ENCODE data around the gene PHLDA1.

Gene PHLDA1

DNA sequence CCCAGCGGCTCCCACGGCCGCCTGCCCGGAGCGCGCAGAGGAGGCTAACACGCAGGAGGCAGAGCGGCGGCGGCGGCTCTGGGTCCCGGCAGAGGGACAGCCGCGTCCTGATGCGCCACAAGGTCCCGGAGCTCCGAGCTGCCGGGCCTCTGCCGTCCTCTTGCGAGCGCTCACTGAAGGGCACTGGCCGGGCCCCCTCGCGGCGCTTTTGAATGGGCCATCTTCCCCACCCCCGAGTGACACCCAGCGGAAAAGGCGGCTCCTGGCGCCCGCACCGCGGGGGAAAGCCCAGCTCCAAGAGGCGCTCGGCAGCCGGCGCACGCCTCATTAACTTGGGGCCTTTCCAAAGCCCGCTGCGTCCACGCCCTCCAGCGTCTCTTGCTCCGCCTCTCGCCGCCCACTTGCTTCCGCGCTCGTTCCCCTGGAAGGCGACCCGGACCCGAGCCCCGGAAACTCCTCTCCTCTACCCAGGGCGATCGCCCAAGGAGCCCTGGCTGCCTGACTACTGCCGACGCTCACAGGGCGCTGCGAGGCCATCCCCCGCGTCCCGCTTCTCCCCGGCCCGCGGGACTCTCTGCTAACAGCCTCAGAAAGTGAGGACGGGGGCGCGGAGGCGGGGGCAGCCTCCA is at the start of gene PHLDA1:
Gene PHLDA1, minus strand, starts transcription at position 363 of the 629 bp plus-strand sequence.
- peak; percentile 89 for DNase-seq (ENCODE audit: low read depth)

DNA sequence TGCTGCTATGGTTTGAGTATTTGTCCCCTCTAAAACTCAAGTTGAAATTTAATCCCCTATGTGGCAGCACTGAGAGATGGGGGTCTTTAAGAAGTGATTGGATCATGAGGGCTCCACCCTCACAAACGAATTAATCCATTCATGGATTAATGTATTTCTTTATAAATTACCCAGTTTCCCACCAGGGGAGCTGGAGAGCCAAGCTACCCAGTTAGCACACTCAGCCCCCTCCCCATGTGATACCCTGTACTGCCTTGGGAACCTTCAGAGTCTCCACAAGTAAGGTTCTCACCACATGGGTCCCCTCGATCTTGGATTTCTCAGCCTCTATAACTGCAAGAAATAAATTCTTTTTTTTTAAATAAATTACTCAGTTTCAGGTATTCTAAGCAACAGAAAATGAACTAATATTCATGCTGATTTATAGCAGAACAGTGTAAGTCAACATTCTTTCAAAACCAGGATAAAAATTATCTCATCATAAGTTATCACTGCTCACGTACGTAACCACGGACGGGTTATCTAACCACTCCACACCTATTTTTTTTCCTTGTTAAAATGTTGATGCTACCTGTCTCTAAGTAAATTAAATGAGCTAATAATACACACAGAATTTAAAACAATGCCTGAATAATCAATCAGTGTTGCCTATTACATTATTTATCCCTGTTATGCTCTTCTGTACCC is 49.3 kb upstream of the PHLDA1 start:
- DNase-seq (ENCODE audit: low read depth) = no peak

DNA sequence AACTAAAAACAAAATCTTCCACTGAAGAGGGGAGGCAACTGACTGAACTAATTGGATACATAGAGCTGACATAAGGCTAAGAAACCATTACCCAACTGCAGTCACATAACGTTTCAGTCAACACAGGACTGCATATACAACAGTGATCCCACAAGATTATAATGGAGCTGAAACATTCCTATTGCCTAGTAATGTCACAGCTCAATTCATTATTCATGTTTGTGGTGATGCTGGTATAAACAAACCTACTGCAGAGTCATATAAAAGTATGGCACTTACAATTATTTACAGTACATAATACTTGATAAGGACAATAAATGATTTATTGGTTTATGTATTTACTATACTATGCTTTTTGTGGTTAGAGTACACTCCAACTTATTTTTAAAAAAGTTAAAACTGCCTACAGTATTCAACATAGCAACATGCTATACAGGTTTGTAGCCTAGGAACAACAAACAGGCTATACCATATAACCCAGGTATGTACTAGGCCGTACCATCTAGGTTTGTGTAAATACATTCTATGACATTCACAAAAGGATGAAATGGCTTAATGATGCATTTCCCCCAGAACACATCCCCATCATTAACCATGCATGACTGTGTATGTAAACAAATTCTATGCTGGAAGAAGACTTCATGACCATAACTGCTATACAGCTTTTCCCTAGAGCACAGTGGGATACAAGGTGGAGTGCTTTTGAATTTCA is 48.6 kb upstream of the PHLDA1 start:
- DNase-seq (ENCODE audit: low read depth) = no peak

DNA sequence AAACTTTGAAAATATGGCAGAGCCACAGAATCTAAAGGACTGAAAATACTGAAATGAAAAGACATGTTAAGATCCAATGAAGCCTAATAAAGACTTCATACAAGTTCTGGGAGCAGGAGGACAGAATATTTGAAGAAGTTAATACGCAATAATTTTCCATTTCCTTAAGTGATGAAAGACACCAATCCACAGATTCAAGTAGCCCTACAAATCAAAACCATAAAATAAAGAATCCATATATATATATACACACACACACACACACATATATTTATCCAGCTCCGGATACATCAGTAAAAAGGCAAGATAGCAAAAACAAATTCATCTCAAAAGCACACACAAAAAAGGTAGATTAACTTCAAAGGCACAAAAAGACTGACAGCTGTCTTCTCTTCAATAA is 47.2 kb upstream of the PHLDA1 start:
- no peak for DNase-seq (ENCODE audit: low read depth)

DNA sequence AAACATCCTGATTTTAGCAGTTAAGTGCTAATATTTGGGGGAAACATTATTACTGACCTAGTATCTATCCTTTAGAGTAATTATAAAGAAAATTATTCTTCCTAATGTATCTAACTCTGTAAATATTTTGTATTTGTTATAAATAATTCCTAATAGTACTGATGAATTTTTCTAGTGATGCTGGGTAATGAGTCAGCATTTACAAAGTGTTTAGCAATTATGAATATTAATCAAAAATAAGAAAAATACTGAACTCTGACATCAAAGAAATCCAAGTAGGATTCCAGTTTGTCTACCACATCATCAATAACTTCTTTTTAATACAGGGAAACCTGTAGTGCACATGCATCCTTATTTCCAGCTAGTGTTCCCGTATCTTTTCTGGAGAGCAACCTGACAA is 43.9 kb upstream of the PHLDA1 start:
- DNase-seq (ENCODE audit: low read depth) = no peak

DNA sequence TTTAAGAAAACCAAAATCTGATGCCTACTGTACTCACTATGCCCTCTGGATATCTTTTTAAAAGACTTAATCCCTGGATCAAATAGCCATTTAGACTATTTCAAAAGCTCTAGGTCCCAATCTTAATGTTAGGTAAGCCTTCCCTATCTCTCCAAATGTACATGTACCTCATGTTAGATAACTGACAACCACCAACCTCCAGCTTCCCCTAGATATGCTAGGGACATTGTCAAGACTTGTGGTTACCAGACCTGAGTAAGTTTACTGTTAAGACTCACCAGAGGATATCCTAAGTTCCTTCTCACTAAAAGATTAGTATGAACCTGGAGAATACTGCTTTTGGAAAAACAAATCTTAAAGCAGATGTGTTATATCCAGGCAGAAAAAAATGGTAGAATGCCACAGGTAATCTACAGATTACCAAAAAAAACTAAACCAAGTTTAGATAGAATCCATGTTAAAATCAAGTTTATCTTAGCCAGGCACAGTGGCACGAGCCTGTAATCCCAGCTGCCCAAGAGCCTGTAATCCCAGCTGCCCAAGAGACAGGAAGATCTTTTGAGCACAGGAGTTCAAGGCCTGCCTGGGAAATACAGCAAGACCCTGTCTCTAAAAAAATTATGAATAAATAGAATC is 43.2 kb upstream of the PHLDA1 start:
- no peak for DNase-seq (ENCODE audit: low read depth)

DNA sequence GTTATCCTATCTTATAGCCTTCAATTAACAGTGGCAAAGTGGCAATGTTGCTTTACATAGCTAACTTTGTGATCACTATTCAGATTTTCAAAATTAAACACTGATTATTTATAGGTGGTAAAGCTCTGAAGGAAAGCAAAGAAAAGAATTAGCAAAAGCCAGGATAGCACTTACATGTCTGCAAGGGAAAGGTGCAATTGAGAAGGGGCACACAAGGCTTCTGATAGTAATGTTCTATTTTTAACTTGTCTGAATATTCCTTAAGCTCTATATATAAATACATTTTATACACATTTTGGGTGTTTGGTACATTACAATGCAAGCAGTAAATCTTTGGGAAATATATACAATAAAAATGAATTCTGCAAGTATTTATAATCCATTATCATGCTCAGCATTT is 42.0 kb upstream of the PHLDA1 start:
- DNase-seq (ENCODE audit: low read depth) = no peak

DNA sequence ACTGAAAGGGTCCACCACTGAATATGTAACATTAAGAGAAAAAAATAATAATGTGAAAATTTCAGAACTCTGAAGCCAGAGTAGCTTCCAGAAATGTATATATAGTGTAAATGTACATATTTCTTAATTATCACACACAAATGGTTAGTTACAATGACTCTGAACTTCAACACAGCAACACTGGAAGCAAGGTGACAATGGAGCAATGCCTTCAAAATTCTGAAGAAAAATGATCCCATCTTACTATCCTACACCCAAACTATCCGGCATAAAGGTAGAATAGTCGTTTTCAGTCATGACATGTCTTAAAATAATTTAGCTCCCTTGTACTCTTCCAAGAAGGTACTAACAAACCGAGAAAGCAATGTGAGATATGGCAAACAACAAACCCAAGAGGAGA is 41.0 kb upstream of the PHLDA1 start:
- DNase-seq (ENCODE audit: low read depth) = no peak

DNA sequence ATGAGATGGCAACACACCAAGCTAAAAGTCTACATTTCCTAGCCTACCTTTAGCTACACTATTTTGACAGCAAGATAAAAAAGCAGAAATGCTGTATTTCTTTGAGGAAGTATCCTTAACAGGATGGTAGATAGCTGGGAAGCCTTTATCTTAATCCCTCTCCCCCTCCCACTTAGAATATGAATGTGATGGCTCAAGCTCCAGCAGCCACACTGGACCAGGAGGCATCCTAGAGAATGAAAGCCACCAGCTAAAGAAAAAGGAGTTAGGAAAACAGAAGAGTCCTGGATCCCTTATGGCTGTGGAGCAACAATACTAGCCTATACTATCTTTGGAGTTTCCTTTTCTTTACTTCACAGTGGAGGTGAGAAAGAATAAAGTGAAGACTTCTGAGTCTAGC is 37.8 kb upstream of the PHLDA1 start:
- no peak for DNase-seq (ENCODE audit: low read depth)

DNA sequence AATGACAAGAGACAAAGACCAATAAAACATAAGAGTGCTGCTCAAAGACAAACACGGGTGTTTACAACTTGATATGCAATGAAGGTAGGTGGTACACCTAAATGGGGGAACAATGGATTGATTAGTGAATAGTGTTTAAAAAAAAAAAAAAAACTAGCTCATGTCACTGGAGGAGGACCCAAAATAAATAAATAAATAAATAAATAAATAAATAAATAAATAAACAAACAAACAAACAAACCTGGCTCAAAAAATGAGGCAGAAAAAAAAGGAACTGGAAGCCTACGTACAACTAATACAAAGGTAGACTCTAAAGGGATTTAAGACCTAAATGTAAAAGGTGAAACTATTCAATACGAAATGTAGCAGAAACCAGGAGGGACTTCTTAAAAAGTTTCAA is 34.3 kb upstream of the PHLDA1 start:
- no peak for DNase-seq (ENCODE audit: low read depth)

DNA sequence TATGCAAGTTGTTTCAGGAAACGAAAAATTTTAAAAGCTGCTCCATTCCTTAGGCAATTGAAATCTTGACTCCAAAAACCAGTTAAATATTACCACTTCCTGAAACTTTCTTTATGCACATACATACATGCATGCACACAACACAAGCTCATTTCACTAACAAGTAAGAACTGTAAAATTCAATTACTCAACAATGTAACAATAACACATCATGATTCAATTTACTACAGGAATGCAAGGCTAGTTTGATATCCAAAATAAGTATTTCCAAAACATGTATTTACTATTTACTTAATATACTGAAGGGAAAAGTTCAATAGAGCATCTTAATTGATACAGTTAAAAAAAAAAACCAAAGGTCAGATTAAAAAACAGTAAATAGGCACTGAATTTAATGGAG is 33.3 kb upstream of the PHLDA1 start:
- DNase-seq (ENCODE audit: low read depth) = no peak

DNA sequence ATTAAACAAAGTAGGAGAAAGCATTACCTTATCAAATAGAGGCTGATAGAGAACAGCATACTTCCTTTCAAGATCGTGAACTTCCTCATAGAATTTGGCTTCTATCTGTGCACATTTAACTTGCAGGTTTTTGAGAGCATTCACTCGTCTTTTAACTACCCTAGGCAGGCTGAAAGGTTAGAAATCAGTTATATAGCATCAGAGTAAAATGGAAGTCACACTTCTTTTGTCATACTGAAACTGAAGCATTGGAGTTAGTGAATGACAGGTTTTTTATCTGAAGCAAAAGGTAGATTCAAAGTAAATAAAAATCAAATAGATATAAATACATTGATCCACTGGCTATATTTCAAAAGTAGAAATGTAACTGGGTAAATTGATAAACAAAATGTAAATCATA is 28.5 kb upstream of the PHLDA1 start:
- no peak for DNase-seq (ENCODE audit: low read depth)

DNA sequence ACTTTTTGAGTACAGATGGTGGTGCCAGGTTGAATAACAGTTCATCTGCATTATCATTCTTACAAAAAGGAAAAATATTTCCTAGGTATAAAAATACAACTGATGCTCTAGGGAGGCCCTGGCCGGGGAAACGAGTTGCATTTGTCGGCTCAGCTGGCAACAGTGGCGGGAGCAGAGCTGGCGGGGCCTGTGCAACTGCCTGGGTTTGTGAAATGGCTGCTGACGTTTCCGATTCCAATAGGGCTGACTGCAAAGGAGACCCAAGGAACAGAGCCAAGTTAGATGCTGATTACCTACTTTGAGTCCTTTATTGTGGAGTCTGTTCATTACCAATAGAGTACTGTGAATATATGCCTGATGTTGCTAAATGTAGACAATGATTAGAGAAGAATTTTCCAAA is 25.8 kb upstream of the PHLDA1 start:
- DNase-seq (ENCODE audit: low read depth) = no peak

DNA sequence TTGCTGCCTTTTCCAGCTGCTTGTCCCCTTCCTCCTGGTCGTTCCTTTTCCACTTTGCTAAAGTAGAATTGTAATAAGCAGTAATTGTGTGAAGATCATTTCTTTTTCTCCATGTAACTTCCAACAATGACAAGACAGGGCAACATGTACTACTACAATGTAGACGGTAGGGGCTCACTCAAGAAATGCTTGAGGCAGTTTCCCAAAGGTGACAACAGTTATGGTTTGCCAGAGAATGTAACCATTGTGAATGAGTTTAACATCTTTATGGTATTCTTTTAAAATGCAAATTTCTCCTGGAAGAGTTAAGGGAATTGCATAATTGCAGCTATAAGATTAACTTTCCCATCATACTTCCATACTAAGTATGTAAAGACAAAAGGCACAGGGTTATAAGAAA is 23.8 kb upstream of the PHLDA1 start:
- DNase-seq (ENCODE audit: low read depth) = no peak

DNA sequence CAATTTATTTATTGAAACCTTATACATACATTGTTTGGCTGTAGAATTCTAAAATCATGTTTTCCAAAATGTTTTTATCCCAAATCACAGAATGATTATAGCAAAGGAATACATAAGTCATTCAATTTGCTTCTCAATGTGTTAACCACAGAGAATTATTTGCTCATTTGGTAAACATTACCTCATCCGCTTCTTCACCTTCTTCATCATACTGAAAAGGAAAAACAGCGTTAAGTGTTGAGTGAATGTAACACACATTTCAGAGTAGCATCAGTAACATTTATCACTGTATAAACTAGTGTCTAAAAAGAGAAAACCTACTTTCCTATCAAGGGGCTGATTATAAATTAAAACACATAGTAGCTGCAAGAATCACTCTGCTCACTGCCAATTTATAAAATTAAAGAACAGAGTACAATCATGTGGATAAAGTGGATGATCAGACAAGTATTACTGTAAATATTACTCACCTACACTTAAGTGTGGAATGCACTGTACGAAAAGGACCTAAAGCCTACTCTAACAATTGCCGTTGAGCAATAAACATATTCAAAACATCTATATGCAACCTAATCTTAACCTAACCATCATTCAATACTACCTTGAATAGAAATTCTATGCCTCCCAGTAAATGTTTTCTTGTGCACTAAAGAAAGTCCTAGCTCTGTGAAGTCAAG is 18.1 kb upstream of the PHLDA1 start:
- DNase-seq (ENCODE audit: low read depth) = no peak

DNA sequence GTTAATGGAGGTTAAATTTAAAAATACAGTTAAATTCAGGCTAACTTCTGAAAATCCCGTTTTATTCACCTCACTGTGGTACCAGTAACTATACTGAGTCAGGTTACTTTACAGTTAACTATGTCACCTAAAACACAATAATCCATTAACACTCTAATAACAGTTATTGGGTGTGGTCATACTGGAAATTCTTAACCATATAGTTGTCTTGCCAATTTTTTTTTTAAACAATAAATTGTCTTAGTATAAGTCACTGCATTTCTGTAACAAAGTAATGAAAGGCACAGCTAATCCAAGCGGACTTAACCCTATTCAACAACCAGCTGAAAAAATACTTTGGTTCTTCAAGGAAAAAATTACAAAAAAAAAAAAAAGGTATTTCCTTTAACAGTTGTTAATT is 16.2 kb upstream of the PHLDA1 start:
- no peak for DNase-seq (ENCODE audit: low read depth)

DNA sequence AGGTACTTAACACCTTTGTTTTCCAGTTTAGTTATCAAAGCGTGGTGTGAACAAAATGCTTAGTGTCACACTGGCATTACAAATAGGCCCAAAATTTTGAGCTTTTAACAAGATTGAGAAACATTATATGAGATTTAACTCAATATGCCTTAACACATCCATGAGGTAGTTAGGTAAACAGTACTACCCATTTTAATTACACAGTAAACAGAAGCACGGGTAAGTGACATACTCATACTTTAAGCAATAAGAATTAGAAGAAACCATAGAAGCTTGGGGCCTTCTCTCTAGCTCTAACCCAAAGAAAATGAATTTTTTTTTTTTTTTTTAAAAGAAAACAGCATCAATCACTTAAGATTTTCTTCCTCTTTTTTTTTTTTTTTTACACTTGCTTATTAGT is 15.5 kb upstream of the PHLDA1 start:
- DNase-seq (ENCODE audit: low read depth) = no peak

DNA sequence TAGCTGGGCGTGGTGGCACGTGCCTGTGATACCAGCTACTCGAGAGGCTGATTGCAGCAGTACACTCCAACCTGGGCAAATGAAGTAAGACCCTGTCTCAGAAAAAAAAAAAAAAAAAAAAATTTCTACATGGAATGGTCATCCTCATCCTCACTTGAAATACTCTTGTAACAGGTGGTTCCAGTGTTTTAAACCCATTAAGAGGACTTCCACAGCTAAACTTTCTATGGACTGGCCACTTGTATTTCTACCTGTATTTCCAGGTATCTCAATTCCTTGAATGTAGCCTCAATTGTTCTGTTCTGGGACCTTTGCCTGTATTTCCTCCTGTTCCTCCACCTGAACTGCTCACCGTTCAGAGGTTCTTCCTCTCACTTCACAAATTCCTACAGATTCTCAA is 11.8 kb upstream of the PHLDA1 start:
- DNase-seq (ENCODE audit: low read depth) = no peak

DNA sequence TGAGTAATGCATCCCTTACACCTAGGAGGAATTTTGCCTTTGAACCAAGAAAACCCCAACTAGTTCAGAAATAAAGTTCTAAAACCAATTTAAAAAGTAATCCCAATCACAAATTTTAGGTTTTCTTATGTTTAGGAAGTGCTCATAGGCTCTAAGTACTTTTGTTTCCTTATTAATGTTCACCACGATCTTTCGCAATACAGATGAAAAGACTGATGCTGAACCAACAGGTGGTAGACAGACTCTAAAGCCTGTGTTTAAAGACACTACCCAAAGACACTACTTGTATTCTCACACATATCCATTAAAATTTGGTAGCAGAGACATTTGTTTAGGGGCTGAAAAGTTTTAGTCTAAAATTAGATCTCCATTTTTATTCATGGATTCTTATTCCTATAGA is 10.6 kb upstream of the PHLDA1 start:
- DNase-seq (ENCODE audit: low read depth) = no peak

DNA sequence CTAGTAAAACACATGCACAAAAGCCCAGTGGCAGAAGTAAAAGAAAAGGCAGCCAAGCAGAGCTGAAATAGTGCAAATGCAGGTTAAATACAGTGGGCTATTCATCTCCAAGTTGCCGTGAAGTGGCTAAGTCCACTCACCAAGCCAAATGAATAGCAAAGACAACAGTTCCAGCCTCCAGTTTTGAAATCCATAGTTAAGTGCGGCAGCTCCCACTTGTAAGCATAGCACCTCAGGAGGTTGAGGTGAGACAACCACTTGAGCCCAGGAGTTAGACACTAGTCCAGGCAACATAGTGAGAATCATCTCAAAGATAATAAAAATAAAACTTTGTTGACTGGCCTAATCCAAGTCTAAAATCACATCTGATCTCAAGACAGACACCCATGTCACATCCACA is 9.8 kb upstream of the PHLDA1 start:
- no peak for DNase-seq (ENCODE audit: low read depth)

DNA sequence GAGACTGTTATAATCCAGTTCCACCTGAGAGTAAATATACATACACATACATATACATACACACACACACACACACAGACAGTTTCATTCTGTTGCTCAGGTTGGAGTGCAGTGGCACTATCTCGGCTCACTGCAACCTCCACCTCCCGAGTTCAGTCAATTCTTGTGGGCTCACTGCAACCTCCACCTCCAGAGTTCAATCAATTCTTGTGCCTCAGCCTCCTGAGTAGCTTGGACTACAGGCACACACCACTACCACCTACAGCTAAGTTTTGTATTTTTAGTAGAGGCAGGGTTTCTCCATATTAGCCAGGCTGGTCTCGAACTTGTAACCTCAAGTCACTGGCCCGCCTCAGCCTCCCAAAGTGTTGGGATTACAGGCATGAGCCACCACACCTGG is 8.9 kb upstream of the PHLDA1 start:
- DNase-seq (ENCODE audit: low read depth) = no peak

DNA sequence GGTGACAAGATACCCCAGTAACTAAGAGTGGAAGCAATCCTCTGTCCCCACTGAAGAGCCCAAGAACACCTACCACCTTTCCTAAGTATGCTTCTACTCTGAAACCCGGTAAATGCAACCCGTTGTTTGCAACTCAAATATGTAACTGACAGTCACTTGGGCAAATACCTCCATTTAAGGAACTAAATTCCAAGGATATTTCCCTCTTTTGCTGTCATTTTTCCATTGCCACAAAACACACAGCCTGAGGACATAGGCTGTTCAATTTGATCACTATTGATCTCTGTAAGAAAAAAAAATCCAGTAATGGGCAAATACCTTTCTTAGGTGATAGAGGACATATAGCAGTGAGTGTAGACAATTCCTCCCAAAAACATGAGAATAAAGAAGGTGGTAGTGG is 6.6 kb upstream of the PHLDA1 start:
- no peak for DNase-seq (ENCODE audit: low read depth)
